Astrocyte (in vitro differentiated cells and primary cell): ENCODE data around the gene NUP62. TPM values are rescaled to one million over a fixed set of nuclear protein-coding genes. Genes with fewer than 3 reads are reported as not detected.

ENCODE experiments used
- DNase-seq: peaks from one replicate; pipeline ENCODE4 v3.0.0-alpha.2; 2010; ENCODE audit warnings: low read depth
- FAIRE-seq: peaks from 2 replicates; lab custom pipeline; 2011; peaks lifted over from hg19 to GRCh38; lab: Jason Lieb, UNC
- H2AFZ ChIP-seq: 2 replicates; pipeline ENCODE4 v1.6.0; 2012; ENCODE audit warnings: low read depth, low read length, inconsistent platforms
- H3K27ac ChIP-seq: 2 replicates; pipeline ENCODE4 v1.5.1; 2011; ENCODE audit warnings: low read depth, low read length, inconsistent platforms
- H3K27me3 ChIP-seq: 2 replicates; pipeline ENCODE4 v1.6.0; 2011; ENCODE audit warnings: low read length, inconsistent platforms; ENCODE audit not compliant: insufficient read depth
- H3K36me3 ChIP-seq: 2 replicates; pipeline ENCODE4 v1.5.1; 2011; ENCODE audit warnings: low read length, inconsistent platforms; ENCODE audit not compliant: insufficient read depth
- H3K4me1 ChIP-seq: 2 replicates; pipeline ENCODE4 v1.5.1; 2011; ENCODE audit warnings: low read length, inconsistent platforms; ENCODE audit not compliant: insufficient read depth
- H3K4me2 ChIP-seq: 2 replicates; pipeline ENCODE4 v1.6.0; 2012; ENCODE audit warnings: low read length, inconsistent platforms
- H3K4me3 ChIP-seq: 2 replicates; pipeline ENCODE4 v1.5.1; 2011; ENCODE audit warnings: low read depth, mild to moderate bottlenecking, low read length, inconsistent platforms; ENCODE audit not compliant: insufficient read depth
- H3K79me2 ChIP-seq: 2 replicates; pipeline ENCODE4 v1.6.0; 2012; ENCODE audit warnings: mild to moderate bottlenecking, low read length, inconsistent platforms; ENCODE audit not compliant: insufficient read depth
- H3K9ac ChIP-seq: 2 replicates; pipeline ENCODE4 v1.6.0; 2012; ENCODE audit warnings: mild to moderate bottlenecking, low read length, inconsistent platforms
- H3K9me3 ChIP-seq: 2 replicates; pipeline ENCODE4 v1.5.1; 2012; ENCODE audit warnings: low read depth, mild to moderate bottlenecking, low read length, inconsistent platforms; ENCODE audit not compliant: insufficient read depth
- H4K20me1 ChIP-seq: 2 replicates; pipeline ENCODE4 v1.6.0; 2012; ENCODE audit warnings: low read length, inconsistent platforms; ENCODE audit not compliant: insufficient read depth
- H3K27ac Mint-ChIP-seq: one replicate; pipeline ENCODE4 v1.8.0; 2021; ENCODE audit warnings: mild to moderate bottlenecking, mixed read lengths; ENCODE audit not compliant: unreplicated experiment
- H3K27me3 Mint-ChIP-seq: one replicate; pipeline ENCODE4 v1.8.0; 2021; ENCODE audit warnings: low read depth, mixed read lengths; ENCODE audit not compliant: unreplicated experiment
- H3K36me3 Mint-ChIP-seq: one replicate; pipeline ENCODE4 v1.8.0; 2021; ENCODE audit warnings: low read depth, mixed read lengths; ENCODE audit not compliant: unreplicated experiment
- H3K4me1 Mint-ChIP-seq: one replicate; pipeline ENCODE4 v1.8.0; 2021; ENCODE audit warnings: low read depth, mixed read lengths; ENCODE audit not compliant: unreplicated experiment
- H3K4me3 Mint-ChIP-seq: one replicate; pipeline ENCODE4 v1.8.0; 2021; ENCODE audit warnings: mild to moderate bottlenecking, moderate library complexity, mixed read lengths; ENCODE audit not compliant: unreplicated experiment
- H3K9me3 Mint-ChIP-seq: one replicate; pipeline ENCODE4 v1.8.0; 2021; ENCODE audit warnings: mild to moderate bottlenecking, mixed read lengths; ENCODE audit not compliant: unreplicated experiment
- EZH2 ChIP-seq: IDR thresholded peaks from 2 replicates; pipeline ENCODE4 v1.6.1; 2012; ENCODE audit warnings: mild to moderate bottlenecking, low read length, inconsistent platforms; ENCODE audit not compliant: insufficient read depth
- total RNA-seq: library from RNA; stranded (reverse); gene quantifications from 2 replicates; pipeline ENCODE4 v1.2.1, GENCODE V29; 2021
- TF ChIP-seq, protein P1 (sequence below): IDR thresholded peaks from 2 replicates; pipeline ENCODE4 v1.5.1; 2011; ENCODE audit warnings: low read depth, mild to moderate bottlenecking, inconsistent platforms, low read length, moderate library complexity; ENCODE audit not compliant: insufficient read depth

Gene NUP62
- total RNA-seq, 1 donor from 2014 or later = 49.5 TPM

DNA sequence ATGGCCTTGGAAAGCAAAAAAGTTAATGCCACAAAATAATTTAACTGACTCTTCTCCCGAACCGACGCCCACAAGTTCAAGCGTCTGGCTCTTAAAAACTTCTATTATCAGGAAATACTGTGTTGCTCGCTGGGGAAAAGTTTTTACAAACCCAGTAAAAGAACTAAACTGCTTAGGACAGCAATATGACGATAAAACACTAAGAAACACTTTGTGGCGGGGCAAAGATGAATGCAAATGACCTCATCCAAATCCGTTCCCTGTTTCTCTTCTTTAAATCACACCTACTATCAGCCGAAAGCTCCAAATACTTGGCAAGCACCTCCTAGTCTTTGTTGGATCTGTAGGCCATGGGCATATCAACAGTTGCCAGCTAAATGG is 26.8 kb upstream of the NUP62 start:
- Mint-ChIP-seq H3K4me3 (no peak overlapping the region), H3K4me1 (no peaks in the 10 kb centered on the region), H3K9me3 (peaks cover 7% of the 10 kb centered on the region), H3K27me3 (peaks cover 5% of the 10 kb centered on the region), H3K27ac (no peak overlapping the region), H3K36me3 (no peaks in the 10 kb centered on the region)
- DNase-seq (no peak), FAIRE-seq (no peak)
- no peaks in the 10 kb centered on the region for H3K36me3 ChIP-seq
- H2AFZ ChIP-seq = no peak overlapping the region
- no peaks in the 10 kb centered on the region for H3K4me1 ChIP-seq
- no peaks in the 10 kb centered on the region for H3K9me3 ChIP-seq
- no peak overlapping the region for H3K27ac ChIP-seq
- H3K79me2 ChIP-seq = no peaks in the 10 kb centered on the region
- H3K9ac ChIP-seq = no peak overlapping the region
- no peak overlapping the region for H3K4me3 ChIP-seq
- peaks cover 3% of the 10 kb centered on the region for H3K27me3 ChIP-seq
- no peak overlapping the region for H3K4me2 ChIP-seq
- TF ChIP-seq, protein P1, sequence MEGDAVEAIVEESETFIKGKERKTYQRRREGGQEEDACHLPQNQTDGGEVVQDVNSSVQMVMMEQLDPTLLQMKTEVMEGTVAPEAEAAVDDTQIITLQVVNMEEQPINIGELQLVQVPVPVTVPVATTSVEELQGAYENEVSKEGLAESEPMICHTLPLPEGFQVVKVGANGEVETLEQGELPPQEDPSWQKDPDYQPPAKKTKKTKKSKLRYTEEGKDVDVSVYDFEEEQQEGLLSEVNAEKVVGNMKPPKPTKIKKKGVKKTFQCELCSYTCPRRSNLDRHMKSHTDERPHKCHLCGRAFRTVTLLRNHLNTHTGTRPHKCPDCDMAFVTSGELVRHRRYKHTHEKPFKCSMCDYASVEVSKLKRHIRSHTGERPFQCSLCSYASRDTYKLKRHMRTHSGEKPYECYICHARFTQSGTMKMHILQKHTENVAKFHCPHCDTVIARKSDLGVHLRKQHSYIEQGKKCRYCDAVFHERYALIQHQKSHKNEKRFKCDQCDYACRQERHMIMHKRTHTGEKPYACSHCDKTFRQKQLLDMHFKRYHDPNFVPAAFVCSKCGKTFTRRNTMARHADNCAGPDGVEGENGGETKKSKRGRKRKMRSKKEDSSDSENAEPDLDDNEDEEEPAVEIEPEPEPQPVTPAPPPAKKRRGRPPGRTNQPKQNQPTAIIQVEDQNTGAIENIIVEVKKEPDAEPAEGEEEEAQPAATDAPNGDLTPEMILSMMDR = no peak
- TF ChIP-seq EZH2 = no peak
- no peaks in the 10 kb centered on the region for H4K20me1 ChIP-seq

DNA sequence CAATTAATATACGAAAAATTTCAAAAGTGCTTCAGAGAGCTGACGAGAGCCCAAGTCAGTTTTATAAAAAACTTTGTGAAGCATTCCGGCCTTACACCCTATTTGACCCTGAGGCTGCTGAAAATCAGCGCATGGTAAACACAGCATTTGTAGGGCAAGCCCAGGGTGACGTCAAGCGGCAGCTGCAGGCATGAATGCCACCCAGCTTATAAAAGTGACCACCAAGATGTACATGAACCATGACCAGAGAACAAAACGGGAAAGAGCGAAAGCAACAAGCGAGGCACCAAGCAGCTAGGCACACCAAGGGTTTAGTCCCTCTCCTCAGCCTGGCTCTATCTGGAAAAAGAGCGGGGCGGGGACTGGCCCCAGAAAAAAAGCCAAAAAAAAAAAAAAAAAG is 25.6 kb upstream of the NUP62 start:
- Histone ChIP-seq H3K79me2 (no peaks in the 10 kb centered on the region), H3K9me3 (no peaks in the 10 kb centered on the region), H2AFZ (no peak overlapping the region), H3K9ac (no peak overlapping the region), H4K20me1 (no peaks in the 10 kb centered on the region), H3K4me3 (no peak overlapping the region), H3K27me3 (peaks cover 3% of the 10 kb centered on the region), H3K4me1 (no peaks in the 10 kb centered on the region), H3K27ac (no peak overlapping the region), H3K4me2 (no peak overlapping the region), H3K36me3 (no peaks in the 10 kb centered on the region)
- no peaks in the 10 kb centered on the region for H3K36me3 Mint-ChIP-seq
- FAIRE-seq (no peak), DNase-seq (no peak)
- TF ChIP-seq, protein P1 = no peak
- TF ChIP-seq EZH2 = no peak
- no peak overlapping the region for H3K27ac Mint-ChIP-seq
- peaks cover 9% of the 10 kb centered on the region for H3K27me3 Mint-ChIP-seq
- peaks cover 9% of the 10 kb centered on the region for H3K9me3 Mint-ChIP-seq
- no peaks in the 10 kb centered on the region for H3K4me1 Mint-ChIP-seq
- H3K4me3 Mint-ChIP-seq = no peak overlapping the region

DNA sequence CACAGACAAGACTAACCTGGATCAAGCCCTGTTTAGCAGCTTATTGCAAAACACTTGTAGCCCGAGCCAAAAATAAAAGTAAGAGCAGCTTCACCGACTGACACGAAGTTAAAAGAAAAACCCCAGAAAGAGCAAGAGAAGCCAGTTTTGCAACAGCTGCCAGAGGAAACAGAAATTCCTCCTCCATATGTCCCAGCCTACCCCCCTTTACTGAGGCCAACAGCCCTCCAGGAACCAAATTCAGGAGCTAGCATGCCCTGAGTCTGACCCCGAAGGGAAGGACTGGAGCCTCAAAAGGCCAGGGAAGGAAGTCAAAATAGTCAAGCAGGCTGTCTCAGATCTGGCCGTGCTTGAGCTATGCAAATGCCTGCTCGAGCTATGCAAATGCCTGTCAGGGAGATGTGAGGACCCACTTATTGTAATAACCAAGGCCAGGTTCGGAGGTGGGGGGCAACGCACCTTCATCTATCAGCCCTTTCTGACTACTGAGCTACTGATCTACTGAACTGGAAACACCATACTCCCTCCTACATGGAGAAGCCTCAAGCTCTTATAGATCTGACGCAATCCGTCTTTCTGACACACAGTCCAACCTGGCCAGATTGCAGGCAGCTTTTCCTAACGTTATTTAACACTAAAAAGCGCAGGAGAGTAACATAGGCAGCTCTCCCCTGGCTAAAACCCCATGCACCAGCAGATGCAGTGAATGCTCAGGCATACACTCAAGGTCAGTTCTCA is 25.0 kb upstream of the NUP62 start:
- H3K36me3 Mint-ChIP-seq = no peaks in the 10 kb centered on the region
- no peak overlapping the region for H3K4me3 ChIP-seq
- no peak for TF ChIP-seq EZH2
- TF ChIP-seq, protein P1 = no peak
- no peaks in the 10 kb centered on the region for H3K9me3 ChIP-seq
- no peaks in the 10 kb centered on the region for H3K4me1 ChIP-seq
- FAIRE-seq (no peak), DNase-seq (no peak)
- H3K27ac Mint-ChIP-seq = no peak overlapping the region
- no peaks in the 10 kb centered on the region for H3K4me1 Mint-ChIP-seq
- H3K27me3 ChIP-seq = peaks cover 3% of the 10 kb centered on the region
- no peak overlapping the region for H3K27ac ChIP-seq
- peaks cover 9% of the 10 kb centered on the region for H3K9me3 Mint-ChIP-seq
- H2AFZ ChIP-seq = no peak overlapping the region
- H3K27me3 Mint-ChIP-seq = peaks cover 12% of the 10 kb centered on the region
- no peaks in the 10 kb centered on the region for H4K20me1 ChIP-seq
- no peak overlapping the region for H3K4me2 ChIP-seq
- H3K9ac ChIP-seq = no peak overlapping the region
- H3K79me2 ChIP-seq = no peaks in the 10 kb centered on the region
- H3K4me3 Mint-ChIP-seq = no peak overlapping the region
- H3K36me3 ChIP-seq = no peaks in the 10 kb centered on the region
